ENCODE results near the gene ATXN3. TPM values are rescaled to one million over a fixed set of nuclear protein-coding genes. Genes with fewer than 3 reads are reported as not detected.

Gene ATXN3
- total RNA-seq, 1 donor from 2014 or later: 25.9 TPM

- Mint-ChIP-seq H3K9me3 (no peaks in the 10 kb centered on the region), H3K27me3 (ENCODE audit: low read depth) (no peaks in the 10 kb centered on the region), H3K36me3 (ENCODE audit: low read depth) (peaks cover 7% of the 10 kb centered on the region), H3K4me3 (peak overlapping the region; percentile 26), H3K27ac (ENCODE audit: unreplicated experiment) (no peak overlapping the region), H3K4me1 (peaks cover 24% of the 10 kb centered on the region)
- no peak for TF ChIP-seq CTCF (conservative IDR thresholded peaks at IDR 0.05)
- DNase-seq (ENCODE audit: low read depth, low spot score): no peak
Measured at GRCh38 chr14:92033906-92034687, 72.3 kb downstream of the ATXN3 start.

- Mint-ChIP-seq H3K27ac (ENCODE audit: unreplicated experiment) (no peak overlapping the region), H3K9me3 (no peaks in the 10 kb centered on the region), H3K27me3 (ENCODE audit: low read depth) (no peaks in the 10 kb centered on the region), H3K4me1 (peaks cover 18% of the 10 kb centered on the region), H3K36me3 (ENCODE audit: low read depth) (peaks cover 7% of the 10 kb centered on the region), H3K4me3 (peak overlapping the region; percentile 26)
- TF ChIP-seq CTCF (conservative IDR thresholded peaks at IDR 0.05): no peak
- DNase-seq (ENCODE audit: low read depth, low spot score): no peak
Measured at GRCh38 chr14:92033433-92033832, 72.9 kb downstream of the ATXN3 start.

DNA sequence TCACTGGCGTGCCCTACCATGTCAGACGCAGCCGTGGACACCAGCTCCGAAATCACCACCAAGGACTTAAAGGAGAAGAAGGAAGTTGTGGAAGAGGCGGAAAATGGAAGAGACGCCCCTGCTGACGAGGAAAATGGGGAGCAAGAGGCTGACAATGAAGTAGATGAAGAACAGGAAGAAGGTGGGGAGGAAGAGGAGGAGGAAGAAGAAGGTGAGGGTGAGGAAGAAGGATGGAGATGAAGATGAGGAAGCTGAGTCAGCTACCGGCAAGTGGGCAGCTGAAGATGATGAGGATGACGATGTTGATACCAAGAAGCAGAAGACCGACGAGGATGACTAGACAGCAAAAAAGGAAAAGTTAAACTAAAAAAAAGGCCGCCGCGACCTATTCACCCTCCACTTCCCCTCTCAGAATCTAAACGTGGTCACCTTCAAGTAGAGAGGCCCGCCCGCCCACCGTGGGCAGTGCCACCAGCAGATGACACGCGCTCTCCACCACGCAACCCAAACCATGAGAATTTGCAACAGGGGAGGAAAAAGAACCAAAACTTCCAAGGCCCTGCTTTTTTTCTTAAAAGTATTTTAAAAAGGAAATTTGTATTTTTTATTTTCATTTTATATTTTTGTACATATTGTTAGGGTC is 79.7 kb downstream of the ATXN3 start:
- H3K36me3 Mint-ChIP-seq (ENCODE audit: low read depth): peaks cover 8% of the 10 kb centered on the region
- DNase-seq (ENCODE audit: low read depth, low spot score): no peak
- peaks cover 4% of the 10 kb centered on the region for H3K4me1 Mint-ChIP-seq
- no peak for TF ChIP-seq CTCF (conservative IDR thresholded peaks at IDR 0.05)
- no peaks in the 10 kb centered on the region for H3K27me3 Mint-ChIP-seq (ENCODE audit: low read depth)
- H3K4me3 Mint-ChIP-seq: peak overlapping the region; percentile 11
- peak overlapping the region; percentile 47 for H3K27ac Mint-ChIP-seq (ENCODE audit: unreplicated experiment)
- no peaks in the 10 kb centered on the region for H3K9me3 Mint-ChIP-seq

DNA sequence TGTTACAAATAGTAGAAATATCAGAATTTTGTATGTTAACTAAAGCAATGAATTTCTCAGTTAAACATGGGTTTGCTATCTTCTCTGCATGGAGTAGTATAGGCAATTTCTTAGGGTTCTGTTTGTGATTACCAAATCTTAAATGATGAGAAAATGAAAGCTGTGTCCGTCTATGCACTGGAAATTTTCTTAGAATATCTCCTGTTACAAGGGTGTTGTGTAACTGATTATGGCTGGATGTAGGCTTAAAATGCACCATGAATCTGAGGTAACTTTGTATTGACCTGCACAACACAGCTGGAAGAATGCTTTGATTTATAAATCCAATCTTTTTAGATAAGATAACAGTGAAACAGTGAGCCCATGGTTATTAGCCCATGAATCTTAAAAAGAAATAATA is 84.3 kb downstream of the ATXN3 start:
- Mint-ChIP-seq H3K27me3 (ENCODE audit: low read depth) (no peaks in the 10 kb centered on the region), H3K9me3 (no peaks in the 10 kb centered on the region), H3K4me1 (peaks cover 4% of the 10 kb centered on the region), H3K27ac (ENCODE audit: unreplicated experiment) (no peak overlapping the region), H3K4me3 (no peak overlapping the region), H3K36me3 (ENCODE audit: low read depth) (peaks cover 6% of the 10 kb centered on the region)
- no peak for DNase-seq (ENCODE audit: low read depth, low spot score)
- no peak for TF ChIP-seq CTCF (conservative IDR thresholded peaks at IDR 0.05)

DNA sequence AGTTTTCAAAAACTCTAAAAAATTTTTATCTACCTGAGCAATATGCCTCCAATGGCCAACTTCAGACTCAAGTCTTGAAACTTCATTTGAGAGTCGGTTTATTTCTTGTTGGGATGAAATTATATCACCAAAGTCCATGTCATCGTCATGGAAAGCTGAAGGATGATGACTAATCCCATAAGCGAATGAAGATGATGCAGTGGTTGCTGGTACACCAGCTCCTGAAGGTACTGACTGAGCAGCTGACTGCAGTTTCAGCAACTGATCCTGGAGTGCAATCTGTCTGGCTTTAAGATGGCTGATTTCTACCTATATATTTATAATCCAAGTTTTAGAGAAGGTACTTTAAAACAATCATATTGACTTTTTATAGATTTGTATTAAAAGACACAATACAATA is 84.9 kb downstream of the ATXN3 start:
- Mint-ChIP-seq H3K9me3 (no peaks in the 10 kb centered on the region), H3K4me3 (no peak overlapping the region), H3K27ac (ENCODE audit: unreplicated experiment) (no peak overlapping the region), H3K27me3 (ENCODE audit: low read depth) (no peaks in the 10 kb centered on the region), H3K36me3 (ENCODE audit: low read depth) (peaks cover 5% of the 10 kb centered on the region), H3K4me1 (peaks cover 3% of the 10 kb centered on the region)
- no peak for DNase-seq (ENCODE audit: low read depth, low spot score)
- TF ChIP-seq CTCF (conservative IDR thresholded peaks at IDR 0.05): no peak
